Liver (tissue), 9 donors: Measurements from ENCODE around the gene NCOA3. TPM values are rescaled to one million over a fixed set of nuclear protein-coding genes. Genes with fewer than 3 reads are reported as not detected.

Experiments
- DNase-seq: peaks from one replicate; pipeline ENCODE4 v3.0.0-alpha.2; 2017; ENCODE audit warnings: low spot score
- H3K27ac ChIP-seq, 2 donors: one replicate each; pipeline ENCODE4 v1.7.0; 2013; ENCODE audit warnings: inconsistent platforms in 2 of 2, low read length in 2 of 2, control low read depth in 1 of 2, low read depth in 1 of 2, mild to moderate bottlenecking in 1 of 2
- H3K27me3 ChIP-seq, 4 donors: one replicate each; pipeline versions ENCODE4 v1.6.1 to v1.7.0; 2013; ENCODE audit warnings: low read length in 3 of 4, inconsistent platforms in 1 of 4, mild to moderate bottlenecking in 1 of 4, moderate library complexity in 1 of 4; ENCODE audit not compliant: control insufficient read depth in 4 of 4, insufficient read depth in 4 of 4
- H3K36me3 ChIP-seq, 4 donors: one replicate each; pipeline versions ENCODE4 v1.6.1 to v1.7.0; 2013; ENCODE audit warnings: low read length in 3 of 4, mild to moderate bottlenecking in 3 of 4, low read depth in 1 of 4, moderate library complexity in 1 of 4; ENCODE audit not compliant: control insufficient read depth in 4 of 4, insufficient read depth in 3 of 4
- H3K4me1 ChIP-seq, 4 donors: one replicate each; pipeline versions ENCODE4 v1.6.1 to v1.7.0; 2013; ENCODE audit warnings: low read length in 3 of 4, mild to moderate bottlenecking in 3 of 4, moderate library complexity in 1 of 4; ENCODE audit not compliant: control insufficient read depth in 4 of 4, insufficient read depth in 4 of 4
- H3K4me3 ChIP-seq, 3 donors: one replicate each; pipeline versions ENCODE4 v1.6.1 to v1.7.0; 2013; ENCODE audit warnings: low read length in 3 of 3, control low read depth in 1 of 3, low read depth in 1 of 3, mild to moderate bottlenecking in 1 of 3
- H3K9ac ChIP-seq, 2 donors: one replicate each; pipeline ENCODE4 v1.7.0; 2013; ENCODE audit warnings: low read length in 2 of 2, mild to moderate bottlenecking in 2 of 2, moderate library complexity in 2 of 2, control low read depth in 1 of 2, low read depth in 1 of 2
- H3K9me3 ChIP-seq, 4 donors: one replicate each; pipeline versions ENCODE4 v1.6.1 to v1.7.0; 2013; ENCODE audit warnings: low read length in 3 of 4; ENCODE audit not compliant: control insufficient read depth in 4 of 4
- ATF3 ChIP-seq: IDR thresholded peaks from 2 replicates; pipeline ENCODE4 v1.6.1; 2016; ENCODE audit warnings: antibody characterized with exemption
- CTCF ChIP-seq: fragments of 150-350 bp; IDR thresholded peaks from 2 replicates; pipeline ENCODE4 v1.5.1; 2017; ENCODE audit warnings: improper control_type of control experiment, low read depth, low read length; ENCODE audit not compliant: missing input control
- FOXA2 ChIP-seq: IDR thresholded peaks from 2 replicates; pipeline ENCODE4 v1.6.1; 2016; ENCODE audit warnings: antibody characterized with exemption
- GABPA ChIP-seq, 2 donors: IDR thresholded peaks in 1 of 2; conservative IDR thresholded peaks in 1 of 2; 2 replicates each; pipeline ENCODE4 v1.6.1; 2016; ENCODE audit warnings: antibody characterized with exemption in 2 of 2, mild to moderate bottlenecking in 1 of 2, moderate library complexity in 1 of 2
- HNF4A ChIP-seq, 2 donors: conservative IDR thresholded peaks; 2 replicates each; pipeline ENCODE4 v1.6.1; 2016; ENCODE audit warnings: antibody characterized with exemption in 2 of 2, mild to moderate bottlenecking in 2 of 2
- HNF4G ChIP-seq: IDR thresholded peaks from 2 replicates; pipeline ENCODE4 v1.6.1; 2016; ENCODE audit warnings: antibody characterized with exemption
- JUND ChIP-seq, 2 donors: IDR thresholded peaks; 2 replicates each; pipeline ENCODE4 v1.6.1; 2016; ENCODE audit warnings: antibody characterized with exemption in 2 of 2
- MAX ChIP-seq: IDR thresholded peaks from 2 replicates; pipeline ENCODE4 v1.6.1; 2016; ENCODE audit warnings: antibody characterized with exemption
- RAD21 ChIP-seq, 2 donors: IDR thresholded peaks; 2 replicates each; pipeline ENCODE4 v1.6.1; 2016; ENCODE audit warnings: antibody characterized with exemption in 2 of 2, mild to moderate bottlenecking in 2 of 2
- REST ChIP-seq: IDR thresholded peaks from 2 replicates; pipeline ENCODE4 v1.6.1; 2016; ENCODE audit warnings: antibody characterized with exemption, mild to moderate bottlenecking
- SP1 ChIP-seq: IDR thresholded peaks from 2 replicates; pipeline ENCODE4 v1.6.1; 2018; ENCODE audit warnings: antibody characterized with exemption, mild to moderate bottlenecking
- ZBTB33 ChIP-seq: IDR thresholded peaks from 2 replicates; pipeline ENCODE4 v1.6.1; 2016; ENCODE audit warnings: antibody characterized with exemption
- WGBS: extraction: QIAGEN DNeasy Blood & Tissue Kit; methylation state at CpG from one replicate; pipeline ENCODE4 v1.1.7; 2013; 5-methylcytosine and 5-hydroxymethylcytosine counted together
- polyA plus RNA-seq, 2 donors: library from polyadenylated mRNA; stranded (reverse) in 1 of 2; unstranded in 1 of 2; fragments of 200-250 nt in 1 of 2; fragments of >200 nt in 1 of 2; fragmentation: Nextera tagmentation in 1 of 2; extraction: Ambion mirVana in 1 of 2; gene quantifications; one replicate each; pipeline versions ENCODE4 v1.2.1 to v1.2.3, GENCODE V29; 2013 to 2015
- total RNA-seq, 2 donors: library from RNA; depleted of rRNA; stranded (reverse); fragments of >200 nt; gene quantifications; one replicate each; pipeline ENCODE4 v1.2.3, GENCODE V29; 2014
- donor health status: healthy.
- donor health status: healthy.
- donor health status: healthy.
- donor health status: healthy.
- donor health status: healthy.

NCOA3 gene
- total and polyA plus RNA-seq, 4 donors, result 3.8 to 18.2 (median 8.9) TPM

- WGBS, result 96% methylated on average over 14 of the region's 14 CpGs
- no peaks in the 10 kb centered on the region for H3K27me3 ChIP-seq
- peaks cover 0 to 2% (median 0%) of the 10 kb centered on the region in 4 donors for H3K9me3 ChIP-seq
- TF ChIP-seq MAX, result no peak
- no peak for TF ChIP-seq FOXA2
- TF ChIP-seq CTCF, result no peak
- no peak for TF ChIP-seq JUND (IDR thresholded peaks at IDR 0.05)
- H3K36me3 ChIP-seq, result no peaks in the 10 kb centered on the region
- H3K4me1 ChIP-seq, result peaks cover 0 to 6% (median 3%) of the 10 kb centered on the region in 4 donors
- DNase-seq, result no peak
- no peak overlapping the region for H3K9ac ChIP-seq
- no peak overlapping the region for H3K27ac ChIP-seq
- H3K4me3 ChIP-seq, result no peak overlapping the region
Measured at GRCh38 chr20:47686545-47686944, 184.9 kb downstream of the NCOA3 start.

GRCh38 chr20:47687095-47687987, 185.7 kb downstream of the NCOA3 start:
- Histone ChIP-seq H3K4me1 (peaks cover 0 to 6% (median 2%) of the 10 kb centered on the region in 4 donors), H3K36me3 (no peaks in the 10 kb centered on the region), H3K27ac (no peak overlapping the region), H3K9me3 (peaks cover 0 to 6% (median 0%) of the 10 kb centered on the region in 4 donors), H3K9ac (no peak overlapping the region), H3K27me3 (no peaks in the 10 kb centered on the region), H3K4me3 (no peak overlapping the region)
- DNase-seq, result no peak
- WGBS, result 90% methylated on average over 20 of the region's 20 CpGs
- TF ChIP-seq ATF3 (no peak), MAX (no peak), RAD21 (IDR thresholded peaks at IDR 0.05) (no peak), HNF4G (no peak), FOXA2 (no peak), CTCF (no peak), REST (no peak), SP1 (no peak), HNF4A (conservative IDR thresholded peaks at IDR 0.05) (no peak), ZBTB33 (no peak), JUND (IDR thresholded peaks at IDR 0.05) (no peak), GABPA (IDR thresholded peaks at IDR 0.05 in 1 of 2, conservative IDR thresholded peaks at IDR 0.05 in 1 of 2) (no peak)
